ENCODE results near the gene DHTKD1.

GRCh38 chr10:12048547-12048946 is 20.2 kb upstream of the DHTKD1 start:
- TF ChIP-seq CTCF (IDR thresholded peaks at IDR 0.05; ENCODE audit: low read length) (no peak), EZH2 (IDR thresholded peaks at IDR 0.05; ENCODE audit: borderline replicate concordance, low read length) (no peak)

Measured in OCI-LY1 (cell line).